Spleen (tissue), 11 donors: ENCODE results near the gene MAMDC2. TPM values are rescaled to one million over a fixed set of nuclear protein-coding genes. Genes with fewer than 3 reads are reported as not detected.

Experiments used
- DNase-seq: peaks from one replicate; pipeline ENCODE4 v3.0.0-alpha.2; 2020
- H3K27ac ChIP-seq, 8 donors: fragments of 200-600 bp; sonication (generic) in 7 of 8; 1 replicate in 4 of 8; 2 replicates in 4 of 8; pipeline versions ENCODE4 v1.5.0 to v1.8.0; 2016 to 2021; ENCODE audit warnings: inconsistent platforms in 4 of 8, mild to moderate bottlenecking in 4 of 8, moderate library complexity in 1 of 8
- H3K27me3 ChIP-seq, 7 donors: fragments of 200-600 bp; sonication (generic) in 6 of 7; replicated peaks in 1 of 7; 1 replicate in 4 of 7; 2 replicates in 3 of 7; pipeline versions ENCODE4 v1.5.0 to v1.8.0; 2016 to 2021; ENCODE audit warnings: inconsistent platforms in 3 of 7, mild to moderate bottlenecking in 1 of 7
- H3K36me3 ChIP-seq, 6 donors: fragments of 200-600 bp; sonication (generic) in 5 of 6; 1 replicate in 4 of 6; 2 replicates in 2 of 6; pipeline versions ENCODE4 v1.5.0 to v1.8.0; 2016 to 2021; ENCODE audit warnings: inconsistent platforms in 2 of 6
- H3K4me1 ChIP-seq, 6 donors: fragments of 200-600 bp; sonication (generic) in 5 of 6; 1 replicate in 3 of 6; 2 replicates in 3 of 6; pipeline versions ENCODE4 v1.5.0 to v1.8.0; 2016 to 2021; ENCODE audit warnings: inconsistent platforms in 3 of 6
- H3K4me3 ChIP-seq, 8 donors: fragments of 200-600 bp; sonication (generic) in 7 of 8; 1 replicate in 4 of 8; 2 replicates in 4 of 8; pipeline versions ENCODE4 v1.5.0 to v1.8.0; 2016 to 2021; ENCODE audit warnings: inconsistent platforms in 4 of 8, mild to moderate bottlenecking in 4 of 8, moderate library complexity in 2 of 8
- H3K9me3 ChIP-seq, 8 donors: fragments of 200-600 bp; sonication (generic) in 7 of 8; 1 replicate in 4 of 8; 2 replicates in 4 of 8; pipeline versions ENCODE4 v1.5.0 to v1.8.0; 2016 to 2021; ENCODE audit warnings: inconsistent platforms in 4 of 8
- POLR2A ChIP-seq, 3 donors: fragments of 450-650 bp; IDR thresholded peaks; one replicate each; pipeline ENCODE4 v1.5.1; 2017; ENCODE audit warnings: antibody characterized with exemption in 3 of 3, mild to moderate bottlenecking in 1 of 3
- POLR2AphosphoS5 ChIP-seq, 3 donors: sonication (generic); formaldehyde crosslinking; IDR thresholded peaks; one replicate each; pipeline ENCODE4 v1.5.1; 2017; ENCODE audit warnings: antibody characterized with exemption in 3 of 3
- WGBS, 5 donors: extraction: QIAGEN DNeasy Blood & Tissue Kit in 3 of 5; methylation state at CpG; one replicate each; pipeline versions ENCODE4 v1.1.5 to v1.1.7; 2013 to 2018; 5-methylcytosine and 5-hydroxymethylcytosine counted together
- intact Hi-C: fragments of 100-400 bp; cut with DNase I; formaldehyde crosslinking; loops from one replicate; pipeline ENCODE4 v1.15.0; 2023; ENCODE audit warnings: low total_unique reads
- polyA plus RNA-seq, 3 donors: library from polyadenylated mRNA; stranded (reverse); fragments of 200-250 nt; gene quantifications; one replicate each; pipeline ENCODE4 v1.2.1, GENCODE V29; 2013
- total RNA-seq, 7 donors: library from RNA; depleted of rRNA in 3 of 7; stranded (reverse); fragments of >200 nt in 3 of 7; fragmentation: NEBNext Ultra II Directional in 4 of 7; extraction: Animal tissue kit (Norgen Biotek cat#: 25700) in 4 of 7; gene quantifications; one replicate each; pipeline versions ENCODE4 v1.1.0 to v1.2.1, GENCODE V29; 2016 to 2021
- TF ChIP-seq, protein P1 (sequence below), 11 experiments: fragments of 200-600 bp in 7 of 11; fragments of 450-650 bp in 4 of 11; sonication (generic) in 4 of 11; IDR thresholded peaks in 8 of 11; conservative IDR thresholded peaks in 3 of 11; 1 replicate in 7 of 11; 2 replicates in 4 of 11; pipeline versions ENCODE4 v1.4.0 to v1.8.0; 2016 to 2021; ENCODE audit warnings: antibody characterized with exemption in 11 of 11, inconsistent platforms in 4 of 11, mild to moderate bottlenecking in 1 of 11
- donor health status: healthy with polysubstance abuse.
- donor health status: DM: no; HTN: no; CAD: no; lungs with moderate emphysema.
- donor health status: DM: no; HTN: no; CAD: no.
- donor health status: Bipolar disorder and iron deficiency.
- donor health status: healthy.
- donor health status: DM: no; HTN: no; CAD: no.
- donor health status: DM: yes; HTN: yes; CAD: no.

Gene MAMDC2
- total and polyA plus RNA-seq, 10 donors = 1.5 to 65.5 (median 14.5) TPM

DNA sequence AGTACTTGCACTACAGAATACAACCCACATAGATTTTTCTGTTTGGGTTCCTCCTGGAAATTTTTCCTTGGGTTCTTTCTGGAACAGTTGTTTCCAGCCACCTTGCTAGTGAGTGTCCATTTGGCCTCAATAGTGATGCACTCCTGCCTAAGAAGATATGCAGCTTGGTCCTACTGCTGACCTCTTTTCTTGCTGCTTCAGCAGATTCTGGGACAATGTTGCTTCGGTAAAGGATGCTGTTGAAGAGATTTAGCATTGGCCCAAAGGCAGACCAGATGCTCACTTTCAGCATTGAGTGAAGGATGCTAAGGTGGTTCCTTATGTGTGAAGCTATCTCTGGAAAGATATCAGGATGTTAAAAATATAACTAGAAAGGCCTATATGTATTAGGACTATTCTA, 128.9 kb downstream of the MAMDC2 start:
- TF ChIP-seq POLR2A (IDR thresholded peaks at IDR 0.05) (no peak), POLR2AphosphoS5 (IDR thresholded peaks at IDR 0.05) (no peak)
- TF ChIP-seq, protein P1, sequence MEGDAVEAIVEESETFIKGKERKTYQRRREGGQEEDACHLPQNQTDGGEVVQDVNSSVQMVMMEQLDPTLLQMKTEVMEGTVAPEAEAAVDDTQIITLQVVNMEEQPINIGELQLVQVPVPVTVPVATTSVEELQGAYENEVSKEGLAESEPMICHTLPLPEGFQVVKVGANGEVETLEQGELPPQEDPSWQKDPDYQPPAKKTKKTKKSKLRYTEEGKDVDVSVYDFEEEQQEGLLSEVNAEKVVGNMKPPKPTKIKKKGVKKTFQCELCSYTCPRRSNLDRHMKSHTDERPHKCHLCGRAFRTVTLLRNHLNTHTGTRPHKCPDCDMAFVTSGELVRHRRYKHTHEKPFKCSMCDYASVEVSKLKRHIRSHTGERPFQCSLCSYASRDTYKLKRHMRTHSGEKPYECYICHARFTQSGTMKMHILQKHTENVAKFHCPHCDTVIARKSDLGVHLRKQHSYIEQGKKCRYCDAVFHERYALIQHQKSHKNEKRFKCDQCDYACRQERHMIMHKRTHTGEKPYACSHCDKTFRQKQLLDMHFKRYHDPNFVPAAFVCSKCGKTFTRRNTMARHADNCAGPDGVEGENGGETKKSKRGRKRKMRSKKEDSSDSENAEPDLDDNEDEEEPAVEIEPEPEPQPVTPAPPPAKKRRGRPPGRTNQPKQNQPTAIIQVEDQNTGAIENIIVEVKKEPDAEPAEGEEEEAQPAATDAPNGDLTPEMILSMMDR (IDR thresholded peaks at IDR 0.05 in 8 of 11, conservative IDR thresholded peaks at IDR 0.05 in 3 of 11) = no peak
- intact Hi-C loops = no loop called here
- no peak overlapping the region for H3K4me3 ChIP-seq
- 69 to 94% (median 86%) methylated on average over 1 of the region's 1 CpG for WGBS, 5 donors
- H3K27ac ChIP-seq = no peak overlapping the region
- peaks cover 0 to 26% (median 0%) of the 10 kb centered on the region in 6 donors for H3K36me3 ChIP-seq
- H3K27me3 ChIP-seq = no peaks in the 10 kb centered on the region
- DNase-seq = no peak
- no peaks in the 10 kb centered on the region for H3K9me3 ChIP-seq
- no peaks in the 10 kb centered on the region for H3K4me1 ChIP-seq

DNA sequence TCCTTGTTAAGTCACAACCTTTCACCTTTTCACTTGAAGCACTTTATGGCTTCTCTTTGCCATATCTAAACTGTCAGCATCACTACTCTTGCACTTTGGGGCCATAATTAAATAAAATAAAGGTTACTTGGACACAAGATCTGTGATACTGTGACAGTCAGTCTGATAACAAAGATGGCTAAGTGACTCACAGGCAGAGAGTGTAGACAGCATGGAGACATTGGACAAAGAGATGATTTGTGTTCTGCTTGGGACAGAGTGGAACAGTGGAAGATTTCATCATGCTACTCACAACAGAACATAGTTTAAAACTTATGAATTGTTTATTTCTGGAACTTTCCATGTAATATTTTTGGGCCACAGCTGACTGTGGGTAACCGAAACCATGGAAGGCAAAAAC, 133.5 kb downstream of the MAMDC2 start:
- WGBS, 5 donors = 96 to 100% (median 98%) methylated on average over 1 of the region's 1 CpG
- intact Hi-C loops = no loop called here

DNA sequence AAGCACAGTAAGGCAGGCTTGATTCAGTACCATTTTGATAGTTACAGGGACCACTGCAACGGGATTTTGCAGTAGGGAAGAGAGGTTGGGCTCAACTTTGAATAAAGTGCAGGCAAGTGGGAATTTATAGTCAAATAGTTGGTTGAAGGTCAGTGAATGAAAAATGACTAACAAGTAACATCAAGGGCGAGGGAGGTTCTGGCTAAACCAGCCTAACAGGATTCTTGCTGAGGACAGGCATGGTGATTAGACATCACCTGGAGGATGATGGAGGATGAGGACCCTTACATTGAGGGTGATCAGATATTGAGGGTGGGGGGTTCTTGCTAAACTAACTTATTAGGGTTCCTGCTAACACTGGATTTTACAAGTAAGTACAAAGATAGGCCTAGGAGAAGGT, 149.1 kb downstream of the MAMDC2 start:
- Histone ChIP-seq H3K4me3 (no peak overlapping the region), H3K9me3 (peaks cover 0 to 25% (median 2%) of the 10 kb centered on the region in 8 donors), H3K27ac (no peak overlapping the region), H3K4me1 (no peaks in the 10 kb centered on the region), H3K36me3 (no peaks in the 10 kb centered on the region), H3K27me3 (no peaks in the 10 kb centered on the region)
- no peak for DNase-seq
- TF ChIP-seq POLR2AphosphoS5 (IDR thresholded peaks at IDR 0.05) (no peak), POLR2A (IDR thresholded peaks at IDR 0.05) (no peak)
- TF ChIP-seq, protein P1 (IDR thresholded peaks at IDR 0.05 in 8 of 11, conservative IDR thresholded peaks at IDR 0.05 in 3 of 11) = no peak
- 67 to 79% (median 77%) methylated on average over 2 of the region's 2 CpGs for WGBS, 5 donors
- intact Hi-C loops = no loop called here

More for the DNA sequence above, 133.5 kb downstream of the MAMDC2 start:
- Histone ChIP-seq H3K4me3 (no peak overlapping the region), H3K4me1 (no peaks in the 10 kb centered on the region), H3K27ac (no peak overlapping the region), H3K9me3 (peaks cover 0 to 22% (median 17%) of the 10 kb centered on the region in 8 donors), H3K27me3 (no peaks in the 10 kb centered on the region), H3K36me3 (peaks cover 0 to 18% (median 1%) of the 10 kb centered on the region in 6 donors)
- DNase-seq = no peak
- TF ChIP-seq POLR2A (IDR thresholded peaks at IDR 0.05) (no peak), POLR2AphosphoS5 (IDR thresholded peaks at IDR 0.05) (no peak)
- TF ChIP-seq, protein P1 (IDR thresholded peaks at IDR 0.05 in 8 of 11, conservative IDR thresholded peaks at IDR 0.05 in 3 of 11) = no peak

DNA sequence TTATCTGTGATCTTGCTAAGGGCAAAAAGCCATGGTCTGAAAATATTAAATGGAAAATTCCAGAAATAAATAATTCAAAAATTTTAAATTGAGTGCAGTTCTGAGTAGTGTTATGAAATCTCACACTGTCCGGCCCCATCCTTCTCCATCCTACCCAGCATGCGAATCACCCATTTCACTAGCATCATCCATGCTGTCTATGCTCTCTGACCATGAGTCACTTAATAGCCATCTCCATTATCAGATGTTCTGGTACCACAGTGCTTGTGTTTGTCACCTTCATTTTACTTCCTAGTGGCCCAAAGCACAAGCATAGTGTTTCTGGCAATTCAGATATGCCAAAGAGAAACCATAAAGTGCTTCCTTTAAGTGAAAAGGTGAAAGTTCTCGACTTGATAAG, 151.8 kb downstream of the MAMDC2 start:
- H3K27ac ChIP-seq = no peak overlapping the region
- H3K36me3 ChIP-seq = no peaks in the 10 kb centered on the region
- no peaks in the 10 kb centered on the region for H3K27me3 ChIP-seq
- intact Hi-C loops = no loop called here
- peaks cover 0 to 7% (median 0%) of the 10 kb centered on the region in 8 donors for H3K9me3 ChIP-seq
- TF ChIP-seq, protein P1 (IDR thresholded peaks at IDR 0.05 in 8 of 11, conservative IDR thresholded peaks at IDR 0.05 in 3 of 11) = no peak
- TF ChIP-seq POLR2A (IDR thresholded peaks at IDR 0.05) (no peak), POLR2AphosphoS5 (IDR thresholded peaks at IDR 0.05) (no peak)
- no peak for DNase-seq
- no peaks in the 10 kb centered on the region for H3K4me1 ChIP-seq
- WGBS, 5 donors = 79 to 88% (median 86%) methylated on average over 3 of the region's 3 CpGs
- H3K4me3 ChIP-seq = no peak overlapping the region
